ENCODE measurements around the gene KIF26B.
A peak's percentile ranks its signal among the peaks of the same experiment; 100 is the strongest.

KIF26B gene

DNA sequence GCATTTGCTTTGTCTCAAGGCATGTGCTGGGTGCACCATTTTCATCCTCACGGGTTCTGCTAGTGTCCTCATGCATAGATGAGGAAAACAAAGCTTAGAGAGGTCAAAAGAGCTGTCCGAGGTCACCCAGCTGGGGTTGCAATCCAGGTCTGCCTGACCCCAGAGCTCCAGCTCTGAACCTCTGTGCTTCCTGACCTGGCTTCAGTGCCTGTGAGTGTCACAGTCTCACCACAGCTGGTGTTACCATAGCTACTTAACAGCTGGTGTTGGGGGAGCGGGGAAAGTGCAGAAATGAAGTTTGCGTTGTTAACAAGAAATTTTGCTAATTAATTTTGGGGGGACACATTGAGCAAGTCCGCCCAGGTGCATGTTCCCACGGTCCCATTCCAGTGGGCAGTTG lies 328.5 kb downstream of the KIF26B start:
- DNase-seq (ENCODE audit: insufficient read length, low spot score), result no peak
- FAIRE-seq, result no peak

DNA sequence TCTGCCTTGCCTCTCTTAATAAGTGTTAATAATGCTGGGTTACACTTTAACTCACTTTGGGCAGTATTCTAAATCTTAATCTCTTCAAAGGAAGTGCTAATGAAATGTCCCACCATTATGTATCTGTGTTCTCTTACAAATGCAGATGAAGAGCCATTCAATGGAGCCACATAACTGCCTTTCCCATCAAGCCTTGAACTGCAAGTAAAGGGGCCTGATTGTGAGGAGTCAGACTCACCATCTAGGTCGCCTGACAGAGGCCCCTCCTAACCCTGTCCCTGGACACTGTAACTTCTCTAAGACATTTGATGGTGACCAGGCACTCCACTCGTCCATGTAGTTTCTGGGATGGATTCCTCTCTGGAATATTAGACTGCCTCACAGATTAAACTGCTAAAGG lies 329.4 kb downstream of the KIF26B start:
- DNase-seq (ENCODE audit: insufficient read length, low spot score) (no peak), FAIRE-seq (no peak)

DNA sequence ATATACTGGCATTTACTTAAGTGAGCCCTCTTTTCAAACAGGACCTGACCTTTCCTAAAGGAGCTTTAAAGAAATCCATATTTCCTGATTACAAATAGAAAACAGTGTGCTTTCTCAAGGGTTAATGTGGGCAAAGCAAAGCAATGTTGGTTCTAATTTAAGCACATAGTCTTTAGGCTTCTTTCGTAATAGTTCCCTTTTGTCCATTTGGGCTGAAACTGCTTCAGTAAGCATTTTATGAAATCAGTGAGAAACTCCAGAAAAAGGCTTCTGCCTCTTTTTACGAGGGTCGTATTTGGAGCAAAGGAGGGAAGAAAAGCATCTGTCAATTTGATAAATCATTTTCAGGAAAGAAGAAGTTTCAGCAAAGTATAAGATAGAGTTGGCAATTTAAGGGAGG lies 331.2 kb downstream of the KIF26B start:
- DNase-seq (ENCODE audit: insufficient read length, low spot score) (no peak), FAIRE-seq (no peak)

DNA sequence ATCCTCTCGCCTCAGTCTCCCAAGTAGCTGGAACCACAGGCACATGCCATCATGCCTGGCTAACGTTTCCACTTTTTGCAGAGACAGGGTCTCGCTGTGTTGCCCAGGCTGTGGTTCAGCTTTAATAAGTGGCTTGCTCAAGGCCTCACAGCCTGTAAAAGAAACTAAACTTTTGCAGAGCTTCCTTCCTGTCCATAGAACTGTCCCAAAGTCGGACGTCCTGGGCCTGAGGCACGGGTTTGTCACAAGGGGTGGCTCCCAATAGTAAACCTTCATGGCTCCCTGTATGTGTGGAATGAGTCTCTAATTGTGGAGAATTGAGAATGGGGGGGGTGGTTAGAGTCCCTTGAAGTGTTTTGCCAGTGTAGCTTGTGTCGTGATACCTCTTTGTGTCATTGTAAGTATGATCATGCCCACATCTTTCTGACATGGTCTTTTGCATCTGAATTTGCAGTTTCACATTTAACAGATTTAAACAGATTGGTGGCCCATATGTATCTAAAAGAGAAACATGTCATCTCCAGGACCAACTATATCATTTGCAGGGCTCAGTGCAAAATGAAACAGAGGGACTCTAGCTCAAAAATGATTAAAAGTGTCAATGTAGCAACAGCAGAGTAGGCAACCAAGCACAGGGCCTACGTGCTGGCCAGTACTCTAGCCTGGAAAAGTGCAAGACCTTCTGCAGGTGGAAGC lies 332.1 kb downstream of the KIF26B start:
- DNase-seq (ENCODE audit: insufficient read length, low spot score) (no peak), FAIRE-seq (no peak)

DNA sequence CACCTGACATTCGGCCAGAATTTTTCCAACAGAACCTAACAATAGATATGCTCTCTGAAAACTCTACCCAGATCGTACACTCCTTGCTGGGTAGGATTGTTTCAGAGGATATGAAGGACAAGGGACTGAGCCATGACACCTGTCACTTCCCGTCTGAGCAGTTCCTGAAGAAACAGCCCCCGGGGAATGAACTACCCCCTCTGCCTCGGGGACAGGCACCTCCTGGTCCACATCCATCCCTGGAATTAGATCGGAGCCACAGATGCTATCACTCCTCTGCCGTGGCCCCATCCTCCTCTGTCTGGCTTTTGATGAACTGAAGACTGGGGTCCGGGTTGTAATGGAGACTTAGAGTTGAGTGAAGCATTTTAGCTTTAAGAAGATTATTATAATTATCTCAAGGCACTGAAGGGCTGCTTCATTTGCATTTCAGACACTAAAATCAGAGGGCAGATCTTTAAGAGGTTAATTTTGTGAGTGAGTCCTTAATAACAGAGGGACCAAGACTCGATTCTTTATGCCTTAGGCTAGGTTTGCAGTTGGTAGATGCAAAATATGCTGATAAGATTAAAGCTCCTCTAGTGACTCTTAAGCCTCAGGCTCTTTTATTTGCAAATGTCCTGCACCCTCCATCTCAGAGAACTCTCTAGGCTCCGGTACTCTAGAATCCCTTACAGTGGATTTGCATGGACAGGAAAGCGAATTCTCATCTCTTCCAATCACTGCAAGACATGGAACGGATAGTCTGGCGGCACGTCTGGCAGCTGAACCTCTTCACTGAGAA lies 333.8 kb downstream of the KIF26B start:
- no peak for FAIRE-seq
- DNase-seq (ENCODE audit: insufficient read length, low spot score), result no peak

DNA sequence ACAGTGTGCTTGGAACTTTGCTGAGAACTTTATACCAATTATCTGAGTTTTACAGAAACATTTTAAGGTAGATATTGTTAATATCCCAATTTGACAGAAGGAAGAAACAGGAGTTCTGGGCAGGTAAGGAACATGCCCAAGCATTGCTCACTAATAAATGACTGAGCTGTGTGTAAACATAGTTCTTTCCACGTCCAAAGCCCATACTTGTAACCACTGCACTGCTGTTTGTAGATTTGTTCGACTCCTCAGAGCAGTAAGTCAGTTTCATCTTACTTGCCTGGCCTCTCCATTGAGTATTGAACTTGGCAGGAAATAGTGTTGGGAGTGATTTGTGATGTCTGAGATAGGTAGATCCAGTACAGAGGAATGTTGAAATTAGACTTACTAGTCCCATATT lies 335.1 kb downstream of the KIF26B start:
- FAIRE-seq, result no peak
- no peak for DNase-seq (ENCODE audit: insufficient read length, low spot score)

DNA sequence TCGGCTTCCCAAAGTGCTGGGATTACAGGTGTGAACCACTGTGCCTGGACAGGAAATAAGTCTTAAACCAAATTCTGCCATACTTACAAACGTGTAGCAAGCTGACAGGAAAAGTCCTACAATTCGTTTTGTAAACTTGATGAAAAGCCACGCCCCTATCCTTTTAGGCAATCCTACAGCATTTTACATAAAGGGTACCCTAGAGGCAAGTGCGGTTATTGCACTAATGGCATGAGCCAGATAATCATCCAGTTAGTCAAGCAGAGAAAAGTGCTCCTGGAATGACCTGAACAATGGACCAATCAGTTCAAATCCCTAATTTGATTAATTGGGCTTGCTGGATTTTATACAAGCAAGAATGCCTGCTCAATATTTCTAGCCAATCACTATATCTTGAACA lies 338.2 kb downstream of the KIF26B start:
- FAIRE-seq (no peak), DNase-seq (ENCODE audit: insufficient read length, low spot score) (no peak)

DNA sequence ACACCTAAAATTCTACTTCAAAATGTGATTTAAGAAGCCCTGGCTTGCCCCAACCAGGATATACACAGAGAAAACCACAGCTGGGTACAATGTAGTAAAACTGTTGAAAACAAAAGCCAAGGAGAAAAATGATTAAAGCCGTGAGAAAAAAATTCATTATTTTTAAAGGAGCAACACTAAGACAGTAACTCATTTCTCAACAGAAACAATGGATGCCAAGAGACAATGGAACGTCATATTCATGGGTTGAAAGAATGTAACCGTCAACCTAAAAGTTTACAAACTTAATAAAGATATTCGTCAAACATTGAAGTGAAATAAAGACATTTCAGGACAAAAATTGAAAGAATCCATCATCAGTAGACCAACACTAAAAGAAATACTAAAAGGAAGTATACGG lies 340.9 kb downstream of the KIF26B start:
- peak; percentile 31 for FAIRE-seq
- DNase-seq (ENCODE audit: insufficient read length, low spot score), result no peak

DNA sequence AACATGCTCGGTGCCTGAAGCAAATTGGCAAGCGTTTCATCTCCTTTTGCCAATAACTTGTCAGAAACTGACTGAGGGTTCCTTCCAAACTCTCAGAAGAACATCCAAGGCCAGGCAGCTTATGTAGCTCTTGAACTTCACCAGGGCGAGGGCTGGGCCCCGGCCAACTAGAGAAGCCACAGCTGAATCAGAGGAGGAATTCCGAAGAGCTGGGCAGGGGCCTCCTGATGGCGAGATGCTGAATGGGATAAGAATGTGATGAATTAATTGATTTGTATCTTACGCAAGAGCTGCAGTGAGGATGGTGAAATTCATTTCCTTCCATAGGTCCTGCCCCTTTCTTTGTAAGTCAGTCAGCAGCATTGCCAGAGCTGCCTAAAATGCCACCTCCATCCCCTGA lies 345.8 kb downstream of the KIF26B start:
- DNase-seq (ENCODE audit: insufficient read length, low spot score) (no peak), FAIRE-seq (no peak)

DNA sequence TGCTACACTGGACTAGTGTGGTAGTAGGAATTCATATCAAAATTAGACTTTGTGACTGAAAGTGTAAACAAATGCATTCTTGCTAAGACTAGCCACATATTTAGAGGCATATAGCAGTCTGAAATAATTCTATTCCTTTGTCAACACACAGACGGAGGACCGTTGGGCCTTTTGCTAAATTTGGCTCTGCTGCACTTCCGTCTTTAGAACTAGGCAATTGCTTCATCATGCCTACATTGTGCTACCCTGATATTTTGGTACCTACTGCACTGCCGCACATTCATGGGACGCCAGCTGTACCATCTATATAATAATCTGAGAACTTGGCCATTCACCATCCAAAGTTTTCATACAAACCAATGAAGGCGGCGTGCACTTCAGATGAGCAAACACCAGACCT lies 346.8 kb downstream of the KIF26B start:
- DNase-seq (ENCODE audit: insufficient read length, low spot score), result no peak
- no peak for FAIRE-seq

DNA sequence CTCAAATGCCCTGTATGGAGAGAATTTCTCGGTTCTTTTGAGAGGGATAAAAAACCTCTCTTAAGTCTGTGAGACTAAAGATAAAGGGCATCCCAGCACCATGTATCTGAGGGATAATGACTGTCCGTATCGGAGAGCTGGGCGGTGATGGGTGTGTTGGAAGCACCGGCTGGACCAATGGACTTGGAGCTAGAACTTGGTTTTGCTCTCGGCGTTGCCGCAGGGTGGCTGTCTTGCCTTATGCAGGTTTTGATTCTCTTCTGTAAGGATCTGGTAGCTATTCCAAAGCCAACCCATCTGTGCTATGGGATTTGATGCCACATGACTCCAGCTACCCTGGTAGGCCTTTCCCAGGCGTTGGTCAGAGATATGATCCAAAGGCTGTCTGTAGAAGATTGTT lies 348.8 kb downstream of the KIF26B start:
- DNase-seq (ENCODE audit: insufficient read length, low spot score) (no peak), FAIRE-seq (no peak)

DNA sequence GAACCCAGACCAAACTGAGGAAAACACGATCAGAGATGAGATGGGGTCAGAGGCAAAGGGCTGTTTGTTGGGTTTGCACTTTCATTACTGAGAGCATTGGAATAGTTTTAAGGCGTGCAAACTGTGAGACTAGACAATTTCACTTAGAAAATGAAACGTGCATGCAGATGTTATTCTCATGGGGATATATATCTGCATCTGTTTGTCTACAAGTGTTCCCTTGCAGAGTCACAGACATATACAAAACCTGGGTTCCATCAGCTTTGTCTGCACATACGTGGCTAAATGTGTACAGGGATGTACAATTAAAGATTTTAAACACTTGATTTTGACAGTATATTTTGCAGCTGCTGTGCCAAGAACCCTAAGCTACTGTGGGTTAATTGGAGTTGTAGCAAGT lies 355.4 kb downstream of the KIF26B start:
- FAIRE-seq (no peak), DNase-seq (ENCODE audit: insufficient read length, low spot score) (no peak)

DNA sequence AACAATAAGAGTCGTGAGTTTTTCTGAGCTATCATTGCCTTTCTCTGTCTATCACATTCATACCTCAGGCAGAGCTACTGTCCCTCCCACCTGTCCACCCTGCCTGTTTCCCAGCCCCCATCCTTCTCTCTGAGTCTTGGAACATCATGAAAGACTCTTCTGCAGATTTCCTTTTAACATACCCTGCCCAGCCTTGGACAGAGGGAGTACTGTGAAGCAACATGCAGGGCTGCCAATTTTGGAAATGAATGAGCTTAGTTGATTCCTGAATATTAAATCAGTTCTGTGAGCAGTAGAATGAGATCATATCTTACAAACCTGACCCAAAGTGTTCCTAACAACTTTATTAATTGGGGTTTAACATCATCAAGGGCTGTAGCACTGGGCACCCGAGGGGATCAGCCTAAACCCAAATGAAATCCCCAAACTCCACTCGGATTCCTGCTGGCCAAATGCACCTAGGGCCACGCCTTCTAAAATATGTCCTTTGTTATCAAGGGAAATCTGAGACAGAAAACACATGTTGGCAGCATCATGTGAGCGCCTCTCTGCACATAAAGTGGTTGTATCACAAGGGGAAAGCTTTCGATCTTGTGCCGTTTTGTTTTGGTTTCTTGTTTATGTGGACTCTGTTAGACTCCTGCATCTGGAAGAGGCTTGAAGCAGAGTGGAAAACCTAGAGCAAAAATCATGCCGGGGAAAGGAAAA lies 357.6 kb downstream of the KIF26B start:
- DNase-seq (ENCODE audit: insufficient read length, low spot score) (no peak), FAIRE-seq (no peak)

DNA sequence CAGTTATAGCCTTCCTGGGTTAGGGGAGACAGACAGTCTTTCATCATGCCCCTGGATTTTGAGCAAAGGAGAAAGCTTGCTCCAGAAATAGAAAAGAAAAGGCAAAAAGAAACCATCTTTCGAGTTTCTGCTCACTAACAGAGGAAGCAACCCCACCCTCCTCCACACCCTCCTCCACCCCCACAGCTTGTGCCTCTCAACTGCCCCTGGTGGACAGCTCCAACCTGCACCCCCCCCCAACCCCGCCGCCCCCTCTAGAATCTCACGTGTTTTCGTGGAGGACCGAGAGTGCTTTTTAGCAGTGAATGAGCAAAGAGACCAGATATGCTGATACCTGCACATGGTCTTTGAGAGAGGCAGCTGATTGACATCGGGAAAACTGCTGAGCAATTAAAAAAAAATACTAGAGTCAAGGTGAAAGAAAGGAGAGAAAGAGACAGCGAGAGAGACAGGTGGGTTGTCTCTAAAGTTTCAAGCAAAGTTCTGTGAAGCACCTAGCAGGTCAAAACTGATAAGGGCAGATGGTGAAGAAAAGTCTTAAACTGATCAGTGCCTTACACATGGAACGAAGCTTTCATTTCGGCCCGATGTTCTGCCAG lies 358.3 kb downstream of the KIF26B start:
- DNase-seq (ENCODE audit: insufficient read length, low spot score), result no peak
- no peak for FAIRE-seq

DNA sequence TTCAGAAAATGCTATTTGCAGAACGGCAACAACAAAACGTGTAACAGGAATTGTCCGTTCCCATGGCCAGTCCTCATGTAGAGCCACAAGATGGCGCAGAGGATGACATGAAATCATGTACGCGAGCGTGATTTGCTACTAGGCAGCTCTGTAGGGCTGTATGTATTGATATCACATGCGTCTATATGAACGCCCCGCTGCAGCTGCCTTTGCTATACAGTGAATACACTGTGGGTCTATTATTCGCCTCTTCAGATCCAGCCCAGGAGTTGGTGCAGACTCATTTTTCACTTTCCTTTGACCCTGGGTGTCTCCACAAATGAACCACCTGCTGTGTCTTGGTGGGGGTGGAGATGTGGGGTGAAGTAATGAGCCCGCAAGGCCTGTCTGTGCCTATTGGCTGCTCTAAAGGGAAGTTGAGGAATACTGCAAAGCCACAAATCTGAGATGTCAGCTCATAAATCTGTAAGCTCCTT lies 361.5 kb downstream of the KIF26B start:
- no peak for FAIRE-seq

DNA sequence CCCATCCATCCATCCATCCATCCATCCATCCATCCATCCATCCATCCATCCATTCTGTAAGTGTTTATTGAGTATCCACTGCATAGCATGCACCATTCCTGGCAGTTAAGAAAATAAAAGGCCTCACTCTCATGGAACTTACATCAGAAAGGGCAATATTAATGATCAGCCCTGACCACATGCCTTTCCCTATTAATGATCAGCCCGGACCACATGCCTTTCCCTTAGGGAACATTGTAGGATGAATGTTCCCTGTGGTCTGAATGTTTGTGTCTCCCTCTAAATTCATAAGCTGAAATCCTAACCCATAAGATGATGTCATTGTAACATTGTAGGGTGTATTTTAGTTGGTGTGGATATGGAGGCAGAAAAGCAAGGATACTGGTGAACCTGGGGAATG lies 365.8 kb downstream of the KIF26B start:
- no peak for FAIRE-seq

More for the DNA sequence above, 361.5 kb downstream of the KIF26B start:
- no peak for DNase-seq (ENCODE audit: insufficient read length, low spot score)

DNA sequence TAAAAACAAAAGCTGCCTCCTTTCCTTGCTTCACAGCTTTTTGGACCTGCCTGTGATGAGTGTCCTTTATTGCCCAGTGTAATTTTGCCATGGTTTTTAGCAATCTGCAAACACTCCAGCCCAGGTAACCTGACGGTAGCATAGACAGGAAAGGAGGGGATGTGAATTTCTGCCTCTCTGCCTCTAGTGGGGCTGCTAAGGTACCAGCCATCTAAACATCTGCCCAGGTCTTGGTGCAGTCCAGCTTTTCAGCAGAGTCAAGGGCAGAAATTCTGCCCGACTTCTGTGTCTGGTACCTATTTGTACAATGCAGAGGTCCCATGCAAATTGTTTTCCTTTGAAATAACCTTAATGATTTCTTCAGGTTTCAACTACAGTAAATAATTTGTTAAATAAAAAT lies 371.4 kb downstream of the KIF26B start:
- DNase-seq (ENCODE audit: insufficient read length, low spot score) (no peak), FAIRE-seq (no peak)

More for the DNA sequence above, 365.8 kb downstream of the KIF26B start:
- DNase-seq (ENCODE audit: insufficient read length, low spot score), result no peak

DNA sequence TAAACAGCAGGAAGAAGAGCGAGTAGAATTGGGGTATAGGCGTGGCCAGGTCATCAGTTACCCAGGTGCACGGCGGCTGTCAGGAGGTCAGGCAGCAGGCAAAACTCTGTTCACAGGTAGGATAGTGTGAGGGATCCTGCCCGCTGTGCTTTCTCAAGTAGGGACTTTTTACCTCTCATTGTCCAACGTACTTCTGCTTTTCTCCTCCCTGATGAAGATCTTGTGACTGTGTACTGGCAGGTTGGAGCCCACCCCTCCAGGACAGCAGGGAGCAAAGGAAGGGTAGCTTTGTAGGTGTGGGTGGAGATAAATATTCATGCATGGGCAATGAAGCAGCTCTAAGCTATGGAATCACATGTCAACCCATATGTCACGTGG lies 373.5 kb downstream of the KIF26B start:
- no peak for FAIRE-seq
- DNase-seq (ENCODE audit: insufficient read length, low spot score), result no peak

DNA sequence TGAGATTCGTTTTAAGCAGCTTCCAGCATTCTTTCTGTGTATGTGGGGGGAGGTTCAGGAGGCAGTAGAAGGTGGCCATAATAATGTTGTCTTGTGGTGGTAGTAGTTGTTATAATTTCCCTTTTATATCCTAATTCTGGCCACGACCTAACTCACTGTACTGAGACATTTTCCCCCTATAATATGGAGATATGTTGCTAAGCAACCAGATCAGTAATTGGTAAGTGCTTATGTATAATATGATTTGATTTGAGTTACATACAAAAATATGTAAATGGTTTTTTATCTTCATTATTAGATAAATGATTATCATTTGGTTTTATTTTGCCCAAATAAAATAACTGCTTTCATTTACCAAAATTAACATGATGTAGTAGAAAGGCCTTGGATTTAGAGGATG lies 376.2 kb downstream of the KIF26B start:
- no peak for FAIRE-seq
- DNase-seq (ENCODE audit: insufficient read length, low spot score), result no peak

DNA sequence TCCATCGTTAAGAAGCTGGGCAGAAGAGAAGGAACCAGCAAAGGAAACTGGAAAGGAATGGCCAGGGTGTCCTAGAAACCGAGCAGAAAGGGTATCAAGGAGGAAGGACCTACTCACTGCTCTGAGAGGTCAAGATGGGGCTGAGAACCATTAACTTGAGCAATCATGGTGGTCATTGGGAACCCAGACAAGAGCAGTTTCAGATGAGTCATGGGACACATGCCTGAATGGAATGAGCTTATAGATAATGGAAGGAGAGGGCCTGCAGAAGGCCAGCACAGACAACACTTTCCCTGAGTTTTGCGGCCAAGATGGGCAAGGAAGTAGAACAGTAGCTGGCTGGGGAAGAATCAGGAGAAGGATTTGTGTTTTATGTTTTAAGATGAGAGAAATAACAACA lies 383.2 kb downstream of the KIF26B start:
- no peak for FAIRE-seq
- DNase-seq (ENCODE audit: insufficient read length, low spot score), result no peak

DNA sequence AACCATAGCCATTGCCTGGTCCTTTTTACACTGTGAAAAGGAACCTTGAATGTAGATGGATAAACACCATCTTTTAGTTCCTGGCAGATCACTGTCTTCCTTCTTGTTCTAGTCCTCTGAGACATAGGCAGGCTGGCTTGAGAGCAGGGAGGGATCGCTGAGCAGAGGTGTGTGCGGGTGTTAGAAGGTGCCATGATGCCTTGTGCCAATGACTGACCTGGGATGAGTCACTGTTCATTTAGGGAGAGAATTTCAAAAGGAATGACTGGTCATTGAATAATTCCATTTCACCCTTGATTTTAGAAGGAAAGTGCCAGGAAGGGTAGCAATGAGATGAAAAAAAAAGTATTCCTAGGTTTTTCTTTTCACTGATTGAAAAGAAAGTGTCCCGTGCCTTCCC lies 383.9 kb downstream of the KIF26B start:
- FAIRE-seq, result no peak
- DNase-seq (ENCODE audit: insufficient read length, low spot score), result no peak

Measured in GM19239 (cell line).